SH-SY5Y (cell line): ENCODE results near the gene SPATA12.

ENCODE experiments used
- GATA2 ChIP-seq: IDR thresholded peaks from 2 replicates; pipeline ENCODE4 v1.6.1; 2011; ENCODE audit warnings: mild to moderate bottlenecking, low read depth, low read length
- GATA3 ChIP-seq: IDR thresholded peaks from 2 replicates; pipeline ENCODE4 v1.6.1; 2011; ENCODE audit warnings: low read depth, mild to moderate bottlenecking, low read length, moderate library complexity

Gene SPATA12

DNA sequence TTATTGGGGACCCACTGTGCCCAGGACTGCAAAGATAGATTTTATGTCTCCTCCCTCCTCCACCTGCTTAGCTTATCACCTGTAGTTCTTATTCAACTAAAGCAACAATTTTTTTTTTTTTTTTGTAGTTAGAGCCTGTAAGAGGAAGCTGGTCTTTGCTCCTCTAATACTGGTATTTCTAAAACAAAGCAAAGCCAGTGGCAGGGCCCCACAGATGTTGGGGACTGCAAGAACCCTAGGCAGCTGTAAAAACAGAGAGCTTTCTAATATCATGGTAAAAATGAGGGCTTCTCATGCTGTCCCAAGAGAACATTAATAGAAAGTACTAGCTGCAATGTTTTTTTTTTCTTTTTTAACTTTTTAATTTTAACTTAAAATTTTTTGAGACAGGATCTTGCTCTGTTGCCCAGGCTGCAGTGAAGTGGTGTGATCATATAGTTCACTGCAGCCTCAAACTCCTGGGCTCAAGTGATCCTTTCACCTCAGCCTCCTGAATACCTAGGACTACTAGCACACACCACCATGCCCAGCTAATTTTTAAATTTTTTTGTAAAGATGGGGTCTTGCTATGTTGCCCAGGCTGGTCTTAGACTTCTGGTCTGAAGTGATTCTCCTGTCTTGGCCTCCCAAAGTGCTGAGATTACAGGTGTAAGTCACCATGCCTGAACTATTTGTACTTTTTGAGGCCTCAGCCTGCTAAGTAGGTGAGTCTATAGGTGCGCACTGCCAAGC lies 27.1 kb downstream of the SPATA12 start:
- TF ChIP-seq GATA3, result no peak
- TF ChIP-seq GATA2, result no peak

DNA sequence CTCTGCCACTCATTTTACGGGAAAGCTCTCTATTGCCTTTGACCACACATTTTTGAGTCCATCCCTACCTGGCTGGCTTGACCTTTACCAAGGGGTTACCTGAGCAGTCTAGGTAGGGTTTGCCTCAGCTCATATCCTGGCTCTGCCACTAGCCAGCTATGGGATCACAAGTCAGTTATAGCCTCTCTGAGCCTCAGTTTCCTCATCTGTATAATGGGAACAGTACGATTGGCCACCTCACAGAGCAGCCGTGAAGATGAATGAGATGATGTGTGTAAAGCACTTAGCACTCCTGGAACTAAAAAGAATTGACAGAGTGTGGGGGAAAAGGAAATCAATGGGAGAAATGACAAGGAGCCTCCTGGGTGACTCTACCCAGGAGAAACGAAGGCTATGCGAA lies 28.0 kb downstream of the SPATA12 start:
- TF ChIP-seq GATA2 (no peak), GATA3 (no peak)

GRCh38 chr3:57089043-57089442 lies 28.6 kb downstream of the SPATA12 start:
- TF ChIP-seq GATA3 (no peak), GATA2 (no peak)

- TF ChIP-seq GATA2 (no peak), GATA3 (no peak)
Measured at GRCh38 chr3:57091521-57092273, 31.2 kb downstream of the SPATA12 start.

- TF ChIP-seq GATA3, result no peak
- TF ChIP-seq GATA2, result no peak
Measured at GRCh38 chr3:57093489-57093888, 33.0 kb downstream of the SPATA12 start.

- no peak for TF ChIP-seq GATA2
- TF ChIP-seq GATA3, result no peak
Measured at GRCh38 chr3:57093971-57094535, 33.6 kb downstream of the SPATA12 start.

- TF ChIP-seq GATA3, result no peak
- no peak for TF ChIP-seq GATA2
Measured at GRCh38 chr3:57094575-57094974, 34.1 kb downstream of the SPATA12 start.

DNA sequence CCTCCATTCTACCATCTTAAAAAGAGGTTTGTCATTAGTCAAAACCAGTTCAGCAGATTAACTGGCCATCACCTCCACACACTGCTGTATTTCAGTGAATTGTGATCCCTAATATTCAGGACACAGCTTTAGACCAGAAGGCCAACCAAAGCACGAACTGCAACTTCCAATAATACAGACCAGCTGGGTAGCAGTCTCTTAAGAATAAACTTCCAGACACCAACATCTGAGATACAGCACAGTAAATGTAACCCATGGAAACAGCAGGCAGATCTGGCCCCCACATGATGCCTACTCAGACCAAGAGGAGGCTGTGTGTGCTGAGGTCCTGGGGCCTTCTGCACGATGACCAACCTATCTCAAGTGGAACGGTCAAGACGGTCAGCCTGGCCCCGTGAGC lies 34.9 kb downstream of the SPATA12 start:
- no peak for TF ChIP-seq GATA2

DNA sequence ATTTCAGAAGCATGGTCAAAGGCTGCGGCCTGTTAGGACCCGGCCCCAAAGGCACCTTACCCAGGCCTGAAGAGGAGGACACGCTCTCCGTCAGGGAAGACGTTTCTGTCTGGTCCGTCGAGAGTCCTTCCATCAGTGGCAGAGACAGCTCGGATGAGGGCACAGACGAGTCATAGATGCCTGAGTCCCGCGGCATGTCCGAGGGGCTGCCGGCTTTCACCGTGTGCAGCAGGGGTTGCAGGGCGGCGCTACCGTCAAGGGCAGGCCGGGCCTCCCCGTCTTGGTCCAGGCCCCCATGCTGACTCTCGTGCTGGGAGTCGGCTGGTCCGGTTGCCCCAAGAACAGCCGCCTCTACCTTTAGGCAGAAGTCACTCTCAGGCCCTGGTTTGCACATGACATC lies 37.1 kb downstream of the SPATA12 start:
- TF ChIP-seq GATA3 (no peak), GATA2 (no peak)

GRCh38 chr3:57098418-57099310 lies 38.2 kb downstream of the SPATA12 start:
- TF ChIP-seq GATA3, result no peak
- TF ChIP-seq GATA2, result no peak

DNA sequence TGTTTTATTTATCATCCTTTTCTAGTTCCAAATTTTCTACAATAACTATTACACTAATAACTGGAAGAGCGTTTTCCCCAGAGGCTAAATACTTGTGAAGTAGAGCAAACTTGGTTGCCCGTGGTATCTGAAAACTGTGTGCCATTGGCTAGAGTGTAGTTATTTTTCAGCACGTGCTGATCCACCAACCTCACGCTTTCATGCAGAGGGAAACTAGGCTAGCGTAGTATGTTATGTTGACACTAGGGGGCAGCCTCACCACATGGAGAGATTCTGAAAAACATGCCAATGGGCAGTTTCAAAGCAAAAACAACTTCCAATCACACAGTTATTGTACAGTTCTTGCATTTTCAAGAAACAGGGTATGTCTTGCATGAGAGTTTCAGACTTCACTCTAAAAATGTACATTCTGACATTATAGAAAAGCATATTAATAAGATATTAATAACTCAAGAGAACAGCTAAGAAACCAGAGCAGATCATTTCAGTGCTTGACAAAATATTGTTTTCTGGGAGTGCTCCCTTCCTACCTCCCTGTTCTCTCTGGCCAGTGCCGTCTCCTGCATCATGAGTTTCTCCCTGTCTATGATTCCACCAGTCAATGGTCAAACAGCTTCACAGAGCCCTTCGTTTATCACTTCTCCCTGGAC lies 39.7 kb downstream of the SPATA12 start:
- no peak for TF ChIP-seq GATA2

- no peak for TF ChIP-seq GATA3
- no peak for TF ChIP-seq GATA2
Measured at GRCh38 chr3:57105585-57105984, 45.1 kb downstream of the SPATA12 start.

GRCh38 chr3:57108684-57109083 lies 48.2 kb downstream of the SPATA12 start:
- TF ChIP-seq GATA3 (no peak), GATA2 (no peak)
